AG04450 (cell line): ENCODE results near the gene EXPH5. TPM values are rescaled to one million over a fixed set of nuclear protein-coding genes. Genes with fewer than 3 reads are reported as not detected.

Source experiments
- CTCF ChIA-PET: fragments of 300-600, 350-600 bp; formaldehyde crosslinking; extraction: SDS; loops from one replicate; lab custom pipeline; 2022; ENCODE audit warnings: antibody characterized with exemption, inconsistent platforms; lab: Charles Lee
- POLR2A ChIA-PET: fragments of 350-600 bp; formaldehyde crosslinking; extraction: SDS; loops from one replicate; lab custom pipeline; 2021; ENCODE audit warnings: antibody characterized with exemption, inconsistent platforms; lab: Yijun Ruan, JAX
- DNase-seq: peaks from one replicate; pipeline ENCODE4 v3.0.0-alpha.2; 2011; ENCODE audit warnings: low read depth, low spot score
- H3K27ac ChIP-seq: one replicate; pipeline ENCODE4 v1.5.1; 2012; ENCODE audit warnings: low read depth, low read length, control low read depth
- H3K27me3 ChIP-seq: one replicate; pipeline ENCODE4 v1.6.0; 2012; ENCODE audit warnings: low read length; ENCODE audit not compliant: control insufficient read depth, insufficient read depth
- H3K4me3 ChIP-seq: 2 replicates; pipeline ENCODE4 v1.5.1; 2011; ENCODE audit warnings: mild to moderate bottlenecking, low read depth, low read length, control low read depth
- H3K9me3 ChIP-seq: 2 replicates; pipeline ENCODE4 v1.5.1; 2012; ENCODE audit warnings: low read length; ENCODE audit not compliant: control insufficient read depth, insufficient read depth
- CTCF ChIP-seq: IDR thresholded peaks from 2 replicates; pipeline ENCODE4 v1.5.1; 2011; ENCODE audit warnings: low read depth, low read length, control low read depth, inconsistent platforms
- polyA plus RNA-seq: library from polyadenylated mRNA; depleted of rRNA; stranded (reverse); fragments of >200 nt; gene quantifications from 2 replicates; pipeline ENCODE4 v1.2.3, GENCODE V29; 2011

The EXPH5 gene
- polyA plus RNA-seq, 1 experiment: 0.37 TPM

DNA sequence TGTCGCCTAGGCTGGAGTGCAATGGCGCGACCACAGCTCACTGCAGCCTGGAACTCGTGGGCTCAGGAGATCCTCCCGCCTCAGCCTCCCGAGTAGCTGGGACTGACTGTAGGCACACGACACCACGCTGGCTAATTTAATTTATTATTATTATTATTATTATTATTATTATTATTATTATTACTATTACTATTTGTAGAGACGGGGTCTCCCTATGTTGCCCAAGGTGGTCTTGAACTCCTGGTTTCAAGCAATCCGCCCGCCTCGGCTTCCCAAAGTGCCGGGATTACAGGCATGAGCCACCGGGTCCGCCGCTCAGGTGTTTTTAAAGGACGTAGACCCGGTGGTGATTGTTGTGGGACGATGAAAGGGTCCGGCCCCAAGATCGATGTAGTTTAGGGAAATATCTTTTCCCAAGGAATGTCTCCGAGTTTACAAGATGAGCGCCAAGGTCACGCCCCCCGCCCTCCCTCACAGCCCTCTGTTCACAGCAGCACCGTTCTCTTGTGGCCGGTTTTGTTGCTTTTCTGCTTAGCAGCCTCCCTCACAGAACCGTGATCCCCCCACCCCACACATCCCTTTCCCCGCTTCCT, 94.7 kb downstream of the EXPH5 start:
- Histone ChIP-seq H3K27me3 (no peaks in the 10 kb centered on the region), H3K4me3 (peak overlapping the region; percentile 72), H3K27ac (peak overlapping the region; percentile 83), H3K9me3 (no peaks in the 10 kb centered on the region; the same call in 1 of the 2 replicates)
- CTCF ChIA-PET: no interaction called here
- no peak for TF ChIP-seq CTCF
- POLR2A ChIA-PET: no interaction called here
- no peak for DNase-seq

GRCh38 chr11:108498046-108498815, 95.3 kb downstream of the EXPH5 start, which contains the start of gene POGLUT3:
Gene POGLUT3 (minus strand): TSS chr11:108498384. CDS start chr11:108498366, 18 bp downstream.
- Histone ChIP-seq H3K4me3 (peak within 1 kb of the TSS; percentile 72), H3K9me3 (no peaks in the 10 kb centered on the region; the same call in 1 of the 2 replicates), H3K27ac (peak within 1 kb of the TSS; percentile 96), H3K27me3 (no peaks in the 10 kb centered on the region)
- no peak for TF ChIP-seq CTCF
- DNase-seq: no peak
- POLR2A ChIA-PET: interaction anchor here (0.7 kb wide), 1 partner anchor 31 kb away, joined by 3 read pairs; the partner anchor contains the start of gene C11orf65
- CTCF ChIA-PET: no interaction called here

DNA sequence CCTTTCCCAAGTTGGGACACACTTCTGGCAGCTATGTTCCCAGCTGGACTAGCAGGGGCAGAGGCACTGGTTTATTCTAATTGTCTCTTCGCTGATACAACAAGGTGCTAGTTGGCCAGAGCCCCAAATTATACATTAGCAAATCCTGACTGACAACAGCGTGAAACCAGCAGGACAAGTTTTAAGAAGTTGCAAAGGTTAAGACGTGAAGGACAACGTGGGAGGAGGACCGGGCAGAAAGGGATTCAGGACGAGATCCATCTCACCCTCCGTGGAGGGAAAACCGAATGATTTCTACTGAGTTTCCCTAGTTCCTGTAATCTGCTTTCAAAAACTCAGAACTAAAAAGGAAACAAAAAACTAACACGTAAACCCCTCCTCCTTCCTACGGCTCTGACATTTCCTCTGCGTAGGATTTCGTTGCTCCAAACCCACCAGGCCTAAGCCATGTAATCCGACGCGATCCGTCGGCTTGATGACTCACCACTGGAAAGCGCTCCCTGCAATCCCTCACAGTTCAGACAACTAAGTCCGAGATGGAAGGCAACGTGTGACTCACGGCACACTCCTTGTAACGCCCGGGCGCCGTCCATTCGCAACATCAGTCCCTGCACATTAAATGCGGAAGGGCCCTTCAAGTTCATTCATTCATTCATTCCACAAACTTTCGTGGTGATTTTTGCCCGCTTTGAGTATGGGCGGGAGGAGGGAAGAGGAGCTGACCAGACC, 96.1 kb downstream of the EXPH5 start:
- no peak for TF ChIP-seq CTCF
- DNase-seq: peak; percentile 97
- Histone ChIP-seq H3K9me3 (no peaks in the 10 kb centered on the region; the same call in 1 of the 2 replicates), H3K27ac (peak overlapping the region; percentile 96), H3K27me3 (no peaks in the 10 kb centered on the region), H3K4me3 (peak overlapping the region; percentile 72)
- ChIA-PET CTCF (no interaction called here), POLR2A (interaction anchor here (0.7 kb wide), 2 partner anchors 15 to 30 kb away, joined by 3 read pairs; partner anchors contain the start of gene C11orf65)

DNA sequence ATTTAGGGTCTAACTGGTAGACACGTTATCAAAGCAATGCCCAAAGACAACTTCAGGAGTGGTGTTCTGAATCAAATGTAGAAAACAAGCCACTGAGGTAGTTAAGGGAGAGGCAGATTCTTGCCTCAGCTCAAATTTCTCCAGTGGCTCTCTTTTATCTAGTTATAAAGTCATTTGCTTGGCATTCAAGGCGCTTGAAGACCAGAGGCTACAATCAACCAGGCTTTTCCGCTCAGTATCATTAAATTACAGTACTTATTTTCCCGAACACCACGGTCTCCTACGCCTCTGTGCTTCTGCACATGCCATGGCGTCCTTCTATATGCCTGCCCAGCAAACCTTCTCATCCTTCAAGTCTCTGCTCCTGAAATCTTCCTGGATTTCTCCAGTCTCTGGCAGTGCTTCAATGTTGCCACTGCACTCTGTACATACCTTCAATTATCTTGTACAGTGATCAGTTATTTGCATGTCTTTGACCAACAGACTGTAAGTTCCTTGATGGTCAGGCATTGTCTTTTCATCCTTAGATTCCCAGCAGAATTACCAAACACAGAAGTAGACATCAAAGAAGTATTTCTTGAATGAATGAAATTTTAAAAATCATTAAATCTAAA, 96.8 kb downstream of the EXPH5 start:
- peak overlapping the region; percentile 96 for H3K27ac ChIP-seq

More for the DNA sequence above, 96.8 kb downstream of the EXPH5 start:
- ChIA-PET CTCF (interaction anchor here (0.7 kb wide), 1 partner anchor 152 kb away, joined by 3 read pairs; no protein-coding TSS in a partner anchor), POLR2A (interaction anchor here (0.7 kb wide), 1 partner anchor 14 kb away, joined by 3 read pairs; no protein-coding TSS in a partner anchor)
- no peaks in the 10 kb centered on the region; the same call in 1 of the 2 replicates for H3K9me3 ChIP-seq
- no peak for DNase-seq
- TF ChIP-seq CTCF: no peak
- H3K4me3 ChIP-seq: peak overlapping the region; percentile 72
- H3K27me3 ChIP-seq: no peaks in the 10 kb centered on the region
